GM18870 (cell line): Measurements from ENCODE around the gene F2RL3.
"Not testable (repeated sequence)": the region's sequence is repeated elsewhere in the genome, so short reads cannot be mapped to it uniquely, and the experiment has no call there.

Experiments
- ATAC-seq: cut with Tn5 transposase; IDR thresholded peaks from one replicate; pipeline ENCODE4 v1.9.1; 2021; ENCODE audit warnings: moderate library complexity; ENCODE audit not compliant: unreplicated experiment

The F2RL3 gene

DNA sequence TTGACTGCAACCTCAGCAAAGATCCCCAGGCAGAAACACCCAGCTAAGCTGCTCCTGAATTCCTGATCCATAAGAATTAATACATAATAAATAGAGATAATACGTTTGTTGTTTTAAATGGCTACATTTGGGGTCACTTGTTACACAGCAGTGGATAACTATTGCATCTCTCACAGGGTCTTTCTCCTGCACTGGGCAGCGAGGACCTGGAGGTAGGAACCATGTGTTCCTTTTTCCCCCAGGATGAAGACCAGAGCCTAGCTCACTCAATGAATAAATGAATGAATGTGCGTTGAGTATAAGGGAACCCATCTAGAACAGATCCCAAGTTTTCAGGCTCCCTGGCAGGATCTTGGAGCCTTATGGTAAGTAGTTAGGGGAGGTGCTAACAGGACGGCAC, 30.7 kb downstream of the F2RL3 start:
- no peak for ATAC-seq

DNA sequence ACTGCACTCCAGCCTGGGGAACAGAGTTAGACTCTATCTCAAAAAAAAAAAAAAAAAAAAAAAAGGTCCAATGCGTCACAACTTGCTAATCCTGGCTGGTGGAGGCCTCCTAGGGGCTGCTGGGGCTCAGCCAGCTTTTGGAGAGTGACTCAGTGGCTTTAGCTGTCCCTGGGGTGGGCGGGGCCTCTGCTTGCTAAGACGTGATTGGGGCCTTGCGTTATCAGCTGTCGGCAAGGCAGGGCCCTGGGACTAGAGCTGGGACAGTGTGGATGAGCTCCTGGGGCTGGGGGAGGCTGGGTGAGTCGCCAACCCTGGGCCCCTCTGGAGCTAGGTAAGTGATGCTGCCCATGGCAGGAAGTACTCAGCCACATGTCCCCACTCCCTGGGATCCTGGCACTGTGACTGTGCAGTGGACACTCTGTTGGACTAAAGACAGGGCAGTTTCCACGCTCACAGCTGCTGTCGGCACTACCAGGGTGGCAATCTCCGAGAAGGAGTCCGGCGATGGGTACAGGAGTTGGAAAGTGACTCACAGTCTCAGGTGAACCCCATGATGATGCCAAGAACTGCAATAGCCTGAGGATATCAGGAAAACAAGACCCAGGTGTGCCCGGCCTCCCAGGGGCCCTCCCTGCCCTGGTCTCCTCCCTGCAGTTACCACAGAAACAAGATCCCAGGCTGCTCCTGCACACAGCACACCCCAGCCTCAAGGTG, 32.2 kb downstream of the F2RL3 start:
- no peak for ATAC-seq

DNA sequence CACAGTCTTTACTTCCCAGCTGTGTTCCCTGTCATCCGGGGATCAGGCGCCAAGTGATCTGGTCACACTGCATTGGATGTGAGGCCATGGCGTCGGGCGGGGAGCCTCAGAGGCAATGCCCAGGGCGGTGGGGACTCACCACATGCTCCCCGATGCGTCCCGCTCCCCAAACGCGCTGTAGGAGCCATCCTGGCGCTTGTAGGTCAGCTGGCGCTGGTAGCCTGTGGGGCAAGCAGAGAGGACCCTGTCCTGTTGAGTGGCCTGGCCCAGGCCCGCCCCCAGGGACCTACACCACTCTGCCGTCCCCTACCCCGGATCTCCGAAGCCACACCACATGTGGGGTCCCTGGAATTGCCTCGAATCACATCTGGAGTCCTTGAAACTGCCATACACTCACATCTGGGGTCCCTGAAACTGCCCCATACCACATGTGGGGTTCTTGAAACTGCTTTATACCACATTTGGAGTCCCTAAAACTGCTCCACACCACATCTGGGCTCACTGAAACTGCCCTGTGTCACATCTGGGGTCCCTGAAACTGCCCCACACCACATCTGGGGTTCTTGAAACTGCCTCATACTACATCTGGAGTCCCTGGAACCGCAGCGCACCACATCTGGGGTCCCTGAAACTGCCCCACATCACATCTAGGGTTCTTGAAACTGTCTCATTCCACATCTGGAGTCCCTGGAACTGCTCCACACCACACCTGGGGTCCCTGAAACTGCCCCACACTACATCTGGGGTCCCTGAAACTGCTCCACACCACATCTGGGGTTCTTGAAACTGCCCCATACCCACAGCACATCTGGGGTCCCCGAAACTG, 33.2 kb downstream of the F2RL3 start:
- ATAC-seq, result no peak

DNA sequence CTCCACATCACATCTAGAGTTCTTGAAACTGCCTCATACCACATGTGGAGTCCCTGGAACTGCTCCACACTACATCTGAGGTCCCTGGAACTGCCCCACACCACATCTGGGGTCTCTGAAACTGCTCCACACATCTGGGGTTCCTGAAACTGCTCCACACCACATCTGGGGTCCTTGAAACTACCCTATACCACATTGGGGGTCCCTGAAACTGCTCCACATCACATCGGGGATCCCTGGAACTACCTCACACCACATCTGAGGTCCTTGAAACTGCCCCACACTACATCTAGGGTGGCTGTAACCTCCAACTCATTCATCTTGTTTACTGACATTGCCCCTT, 33.8 kb downstream of the F2RL3 start:
- no peak for ATAC-seq

DNA sequence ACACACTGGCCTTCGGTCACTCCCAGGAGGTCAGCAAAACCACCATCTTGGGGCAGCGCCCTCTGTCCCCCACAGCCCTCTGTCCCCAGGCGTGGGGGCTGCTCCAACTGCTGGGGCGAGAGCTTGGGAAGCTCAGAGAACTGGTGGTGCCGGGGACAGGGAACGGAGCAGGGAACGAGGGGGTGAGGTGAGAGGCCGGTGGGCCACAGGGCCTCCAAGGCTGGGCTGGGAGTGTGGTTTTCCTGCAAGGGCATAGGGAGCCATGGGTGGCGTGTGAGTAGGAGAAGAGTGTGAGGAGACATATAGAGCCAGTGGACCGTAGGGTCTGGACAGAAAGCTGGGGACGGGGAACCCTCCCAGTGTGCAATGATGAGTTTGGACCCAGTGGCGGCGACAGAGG, 34.1 kb downstream of the F2RL3 start:
- ATAC-seq, result no peak

DNA sequence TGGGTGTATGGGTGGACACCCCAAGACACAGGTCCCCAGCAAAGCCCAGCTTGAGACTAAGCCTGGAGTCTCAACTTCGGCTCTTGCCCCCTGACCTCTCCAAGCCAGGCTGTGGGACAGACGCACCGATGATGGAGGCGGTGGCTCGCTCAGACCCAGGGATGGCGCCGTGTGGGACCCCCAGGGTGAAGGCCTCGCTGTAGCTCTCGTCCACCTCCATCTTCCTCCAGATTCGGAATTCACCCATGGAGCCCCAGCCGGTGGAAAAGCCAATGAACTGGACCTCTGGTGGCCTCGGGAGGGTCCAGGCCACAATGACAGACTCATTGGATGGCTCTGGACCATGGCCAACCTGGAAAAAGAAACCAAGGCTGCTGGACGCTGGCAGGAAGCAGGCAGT, 39.1 kb downstream of the F2RL3 start:
- ATAC-seq, result no peak

DNA sequence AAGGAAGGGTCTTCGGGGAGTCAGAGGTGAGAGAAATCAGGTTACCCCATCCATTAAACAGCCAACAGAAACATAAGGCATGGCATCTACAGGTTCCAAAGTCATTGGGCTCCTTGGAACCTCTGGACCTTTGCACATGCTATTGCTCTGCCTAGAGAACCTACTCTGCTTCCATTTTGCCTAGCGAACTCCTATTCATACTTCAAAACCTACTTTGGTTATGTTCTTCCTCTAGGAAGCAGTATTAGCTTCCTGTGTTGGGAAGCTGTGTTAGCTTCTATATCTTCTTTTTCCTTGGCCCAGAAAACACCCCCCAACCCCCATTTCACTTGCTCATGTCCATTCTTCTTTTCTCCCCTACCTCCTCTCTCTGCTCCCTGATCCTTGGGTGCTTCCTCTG, 39.6 kb downstream of the F2RL3 start:
- no peak for ATAC-seq

DNA sequence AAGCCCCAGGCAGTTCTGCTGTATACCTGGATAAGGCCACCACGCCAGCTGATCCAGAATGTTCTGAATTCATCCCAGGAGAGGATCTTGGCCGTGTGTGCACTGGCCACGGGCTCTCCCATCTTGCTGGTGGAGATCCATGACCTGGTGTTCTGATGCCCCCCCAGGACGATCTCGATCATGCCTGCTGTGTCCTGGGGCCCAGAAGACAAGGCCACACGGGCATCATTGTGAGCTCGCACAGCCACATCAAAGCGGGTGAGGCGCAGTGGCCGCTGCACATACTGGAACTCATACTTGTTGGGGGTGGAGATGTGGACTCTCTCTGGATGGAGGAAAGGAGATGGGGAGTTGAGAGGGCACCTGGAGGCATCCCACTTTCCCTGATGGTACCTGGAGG, 40.1 kb downstream of the F2RL3 start:
- ATAC-seq, result no peak

DNA sequence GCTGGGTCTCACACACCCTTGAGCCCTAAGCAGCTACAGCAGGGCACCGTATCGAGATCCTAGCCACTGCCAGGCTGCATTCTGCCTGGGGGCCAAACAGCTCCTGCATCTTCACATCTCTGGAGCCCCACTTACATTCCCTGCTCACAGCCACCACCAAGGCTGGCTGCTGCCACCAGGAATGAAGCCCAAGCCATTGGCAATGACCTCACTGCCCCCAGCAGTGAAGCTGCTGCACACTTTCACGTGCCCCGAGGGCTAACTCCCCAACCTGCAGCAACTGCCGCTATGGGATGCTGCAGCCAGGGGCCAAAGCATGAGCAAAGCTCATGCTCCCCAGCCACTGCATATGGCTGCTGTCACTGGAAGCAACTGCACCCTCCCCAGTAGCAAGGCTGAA, 42.0 kb downstream of the F2RL3 start:
- no peak for ATAC-seq

DNA sequence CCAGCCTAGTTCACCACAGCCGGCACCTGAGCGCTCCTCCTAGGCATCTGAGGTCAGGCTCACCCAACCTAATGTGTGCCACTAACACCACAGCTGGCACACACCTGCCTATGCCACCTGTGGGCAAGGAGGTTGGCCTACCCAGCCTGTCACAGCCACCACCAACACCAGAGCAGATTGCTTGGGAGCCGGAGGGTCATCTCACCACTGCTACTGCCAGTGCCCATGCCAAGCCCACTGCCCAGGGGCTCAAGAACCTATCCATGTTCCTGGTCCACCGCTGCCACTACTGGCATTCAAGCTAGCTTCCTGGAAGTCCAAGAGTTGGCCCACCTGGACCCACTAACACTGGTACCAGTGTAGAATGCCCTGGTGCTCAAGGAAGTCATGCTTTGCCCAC, 42.5 kb downstream of the F2RL3 start:
- no peak for ATAC-seq

DNA sequence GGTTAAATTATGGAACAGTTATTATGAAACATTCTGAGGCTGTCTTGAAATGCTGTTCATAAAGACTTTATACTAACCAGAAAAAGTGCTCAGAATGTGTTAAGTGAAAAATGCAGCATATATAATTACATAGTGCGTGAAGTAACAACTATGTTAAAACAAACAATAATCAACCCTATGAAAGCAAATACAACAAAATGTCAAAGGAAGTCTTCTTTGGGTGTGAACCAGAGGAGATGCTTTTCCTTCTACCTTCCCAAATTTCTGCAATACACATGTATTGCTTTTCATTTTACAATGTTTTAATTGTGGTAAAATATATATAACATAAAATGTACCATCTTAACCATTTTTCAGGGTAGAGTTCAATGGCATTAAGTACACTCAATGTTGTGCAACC, 45.7 kb downstream of the F2RL3 start:
- ATAC-seq, result no peak

DNA sequence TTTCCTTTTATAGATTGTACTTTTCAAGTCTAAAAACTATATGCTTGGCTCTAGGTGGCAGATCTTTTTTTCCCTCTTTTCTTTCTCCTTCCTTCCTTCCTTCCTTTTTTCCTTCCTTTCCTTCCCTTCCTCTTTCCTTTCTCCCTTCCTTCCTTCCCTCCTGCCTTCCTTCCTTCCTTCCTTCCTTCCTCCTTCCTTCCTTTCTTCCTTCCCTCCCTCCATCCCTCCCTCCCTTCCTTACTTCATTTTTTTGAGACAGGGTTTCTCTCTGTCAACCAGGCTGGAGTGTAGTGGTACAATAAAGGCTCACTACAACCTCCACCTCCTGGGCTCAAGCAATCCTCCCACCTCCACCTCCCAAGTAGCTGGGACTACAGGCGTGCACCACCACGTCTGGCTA, 48.1 kb downstream of the F2RL3 start:
- ATAC-seq, result no peak

DNA sequence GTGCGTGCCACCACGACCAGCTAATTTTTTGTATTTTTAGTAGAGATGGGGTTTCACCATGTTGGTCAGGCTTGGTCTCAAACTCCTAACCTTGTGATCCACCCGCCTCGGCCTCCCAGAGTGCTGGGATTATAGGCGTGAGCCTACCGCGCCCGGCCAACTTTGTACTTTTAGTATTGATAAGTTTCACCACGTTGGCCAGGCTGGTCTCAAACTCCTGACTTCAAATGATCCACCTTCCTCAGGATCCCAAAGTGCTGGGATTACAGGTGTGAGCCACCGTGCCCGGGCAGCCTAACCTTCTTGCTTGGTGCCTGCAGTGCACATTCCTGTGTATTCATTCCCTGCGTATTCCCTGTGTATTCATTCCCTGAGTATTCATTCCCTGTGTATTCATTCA, 49.0 kb downstream of the F2RL3 start:
- ATAC-seq, result not testable (repeated sequence)

DNA sequence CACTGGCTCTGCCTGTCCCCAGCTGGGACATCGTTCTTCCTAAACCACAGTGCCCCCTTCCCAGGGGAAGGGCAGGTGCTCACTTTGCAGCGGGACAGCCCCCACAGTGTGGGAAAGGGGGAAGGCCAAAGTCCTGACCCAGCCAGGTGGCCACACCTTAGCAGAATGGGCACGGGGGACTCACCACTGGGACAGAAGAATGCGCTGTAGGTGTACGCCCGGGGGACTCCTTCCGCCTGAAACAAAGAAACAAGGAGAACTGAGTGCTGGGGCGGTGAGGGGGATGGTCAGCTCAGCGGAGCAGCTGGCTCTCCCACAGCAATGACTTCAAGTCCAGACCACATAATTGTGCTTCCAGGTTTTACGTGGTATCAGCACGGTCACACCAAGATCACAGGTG, 49.4 kb downstream of the F2RL3 start:
- ATAC-seq, result no peak

DNA sequence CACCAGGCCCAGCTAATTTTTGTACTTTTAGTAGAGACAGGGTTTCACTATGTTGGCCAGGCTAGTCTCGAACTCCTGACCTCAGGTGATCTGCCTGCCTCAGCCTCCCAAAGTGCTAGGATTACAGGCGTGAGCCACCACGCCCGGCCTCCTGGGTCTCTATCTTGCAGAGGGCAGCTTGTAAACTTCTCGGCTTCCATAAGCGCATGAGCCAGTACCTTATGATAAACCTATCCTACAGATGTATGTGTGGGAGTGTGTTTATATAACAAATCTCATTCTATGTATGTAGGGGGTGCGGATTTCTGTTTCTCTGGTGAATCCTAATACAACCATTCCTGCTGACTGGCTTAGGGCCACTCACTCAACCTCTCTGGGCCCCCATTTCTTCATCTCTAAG, 51.3 kb downstream of the F2RL3 start:
- ATAC-seq, result not testable (repeated sequence)

DNA sequence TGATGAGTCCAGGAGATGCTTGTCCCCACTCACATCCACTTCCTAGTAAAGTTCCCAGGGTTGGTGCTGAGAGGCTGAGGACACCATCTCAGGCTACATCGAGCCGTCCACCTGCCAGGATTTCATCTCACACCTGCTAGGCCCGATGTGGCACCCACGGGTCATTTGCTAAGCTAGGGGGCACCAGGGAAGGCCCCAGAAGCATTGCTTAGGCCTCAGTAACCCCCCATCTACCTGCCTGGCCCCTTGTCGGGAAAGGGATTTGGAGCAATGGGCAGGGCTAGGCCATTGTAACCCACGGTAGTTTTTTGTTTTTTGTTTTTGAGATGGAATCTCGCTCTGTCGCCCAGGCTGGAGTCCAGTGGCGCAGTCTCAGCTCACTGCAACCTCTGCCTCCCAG, 51.8 kb downstream of the F2RL3 start:
- ATAC-seq, result no peak
